ENCODE data around the gene ERMAP.

Gene ERMAP

GRCh38 chr1:42876009-42876408 is 59.1 kb downstream of the ERMAP start:
- in situ Hi-C loops (cut with HindIII; ENCODE audit: low pct_ligation_motif_present, low sequenced_read_pairs): no loop called here
- peaks cover 4% of the 10 kb centered on the region for H3K27me3 ChIP-seq (replicated peaks)
- no peak for DNase-seq
- H3K4me3 ChIP-seq (ENCODE audit: low read depth, low read length): no peak overlapping the region
- H3K36me3 ChIP-seq (replicated peaks): no peaks in the 10 kb centered on the region
- TF ChIP-seq CTCF (IDR thresholded peaks at IDR 0.05; ENCODE audit: low read depth, low read length, missing control alignments): no peak
- no peak overlapping the region for H3K27ac ChIP-seq

- in situ Hi-C loops (cut with HindIII; ENCODE audit: low pct_ligation_motif_present, low sequenced_read_pairs): no loop called here
- no peak for DNase-seq
- no peak for TF ChIP-seq CTCF (IDR thresholded peaks at IDR 0.05; ENCODE audit: low read depth, low read length, missing control alignments)
- no peak overlapping the region for H3K4me3 ChIP-seq (ENCODE audit: low read depth, low read length)
- H3K27me3 ChIP-seq (replicated peaks): peaks cover 4% of the 10 kb centered on the region
- no peak overlapping the region for H3K27ac ChIP-seq
- H3K36me3 ChIP-seq (replicated peaks): no peaks in the 10 kb centered on the region
These were observed 60.5 kb downstream of the ERMAP start for GRCh38 chr1:42877380-42877779.

- Histone ChIP-seq H3K27me3 (replicated peaks) (peaks cover 4% of the 10 kb centered on the region), H3K4me3 (ENCODE audit: low read depth, low read length) (no peak overlapping the region), H3K27ac (no peak overlapping the region), H3K36me3 (replicated peaks) (no peaks in the 10 kb centered on the region)
- TF ChIP-seq CTCF (IDR thresholded peaks at IDR 0.05; ENCODE audit: low read depth, low read length, missing control alignments): no peak
- DNase-seq: no peak
- in situ Hi-C loops (cut with HindIII; ENCODE audit: low pct_ligation_motif_present, low sequenced_read_pairs): no loop called here
These were observed 63.5 kb downstream of the ERMAP start for GRCh38 chr1:42880384-42880783.

- DNase-seq: no peak
- in situ Hi-C loops (cut with HindIII; ENCODE audit: low pct_ligation_motif_present, low sequenced_read_pairs): no loop called here
- Histone ChIP-seq H3K4me3 (ENCODE audit: low read depth, low read length) (no peak overlapping the region), H3K27ac (no peak overlapping the region), H3K27me3 (replicated peaks) (no peaks in the 10 kb centered on the region), H3K36me3 (replicated peaks) (no peaks in the 10 kb centered on the region)
- TF ChIP-seq CTCF (IDR thresholded peaks at IDR 0.05; ENCODE audit: low read depth, low read length, missing control alignments): no peak
These were observed 69.3 kb downstream of the ERMAP start for GRCh38 chr1:42886046-42886739.

GRCh38 chr1:42886800-42887199 is 69.9 kb downstream of the ERMAP start:
- Histone ChIP-seq H3K27ac (no peak overlapping the region), H3K36me3 (replicated peaks) (no peaks in the 10 kb centered on the region), H3K27me3 (replicated peaks) (no peaks in the 10 kb centered on the region), H3K4me3 (ENCODE audit: low read depth, low read length) (no peak overlapping the region)
- TF ChIP-seq CTCF (IDR thresholded peaks at IDR 0.05; ENCODE audit: low read depth, low read length, missing control alignments): no peak
- in situ Hi-C loops (cut with HindIII; ENCODE audit: low pct_ligation_motif_present, low sequenced_read_pairs): no loop called here
- no peak for DNase-seq

GRCh38 chr1:42887366-42887765 is 70.4 kb downstream of the ERMAP start:
- TF ChIP-seq CTCF (IDR thresholded peaks at IDR 0.05; ENCODE audit: low read depth, low read length, missing control alignments): no peak
- no peaks in the 10 kb centered on the region for H3K36me3 ChIP-seq (replicated peaks)

More at GRCh38 chr1:42887366-42887765, 70.4 kb downstream of the ERMAP start:
- H3K4me3 ChIP-seq (ENCODE audit: low read depth, low read length): no peak overlapping the region
- DNase-seq: no peak
- no peaks in the 10 kb centered on the region for H3K27me3 ChIP-seq (replicated peaks)
- no peak overlapping the region for H3K27ac ChIP-seq
- in situ Hi-C loops (cut with HindIII; ENCODE audit: low pct_ligation_motif_present, low sequenced_read_pairs): no loop called here

Measured in brain microvascular endothelial cell (primary cell).